Measurements from ENCODE around the gene TRAPPC10. TPM values are rescaled to one million over a fixed set of nuclear protein-coding genes. Genes with fewer than 3 reads are reported as not detected.

The TRAPPC10 gene
- total and polyA plus RNA-seq, 2 of the 8 experiments (the other 6 are each of a cell fraction or from before 2014, with no cell fraction given): 18.5 to 29.8 TPM

- TF ChIP-seq HDAC2 (IDR thresholded peaks at IDR 0.05; ENCODE audit: borderline replicate concordance in 1 of 2, low read depth in 2 of 2, low read length in 2 of 2) (no peak), CHD2 (IDR thresholded peaks at IDR 0.05; ENCODE audit: low read length) (no peak), POLR2A (IDR thresholded peaks at IDR 0.05; ENCODE audit: control extremely low read depth in 1 of 2, low read depth in 2 of 2, low read length in 2 of 2) (no peak), SIN3A (conservative IDR thresholded peaks at IDR 0.05 in 1 of 2, IDR thresholded peaks at IDR 0.05 in 1 of 2; ENCODE audit: low read depth in 1 of 2, low read length in 2 of 2) (no peak), RXRA (IDR thresholded peaks at IDR 0.05; ENCODE audit: insufficient read depth, low read depth, low read length) (no peak)
Measured at GRCh38 chr21:44064852-44065403, 52.8 kb downstream of the TRAPPC10 start (continued).
